KOPT-K1 (cell line): ENCODE data around the gene OPCML.

Source experiments
- H3K27ac ChIP-seq: fragments of 200-600 bp; sonication (generic); 2 replicates; pipeline ENCODE4 v1.5.1; 2016; ENCODE audit warnings: antibody characterized with exemption, mild to moderate bottlenecking, low read depth, low read length; ENCODE audit not compliant: poor library complexity, severe bottlenecking
- H3K36me3 ChIP-seq: fragments of 200-600 bp; sonication (generic); 2 replicates; pipeline ENCODE4 v1.5.1; 2017; ENCODE audit warnings: antibody characterized with exemption, mild to moderate bottlenecking, low read length, moderate library complexity; ENCODE audit not compliant: insufficient read depth
- H3K9me3 ChIP-seq: fragments of 200-600 bp; sonication (generic); 2 replicates; pipeline ENCODE4 v1.5.1; 2017; ENCODE audit warnings: antibody characterized with exemption, low read length, mild to moderate bottlenecking; ENCODE audit not compliant: insufficient read depth, poor library complexity, severe bottlenecking

OPCML gene

DNA sequence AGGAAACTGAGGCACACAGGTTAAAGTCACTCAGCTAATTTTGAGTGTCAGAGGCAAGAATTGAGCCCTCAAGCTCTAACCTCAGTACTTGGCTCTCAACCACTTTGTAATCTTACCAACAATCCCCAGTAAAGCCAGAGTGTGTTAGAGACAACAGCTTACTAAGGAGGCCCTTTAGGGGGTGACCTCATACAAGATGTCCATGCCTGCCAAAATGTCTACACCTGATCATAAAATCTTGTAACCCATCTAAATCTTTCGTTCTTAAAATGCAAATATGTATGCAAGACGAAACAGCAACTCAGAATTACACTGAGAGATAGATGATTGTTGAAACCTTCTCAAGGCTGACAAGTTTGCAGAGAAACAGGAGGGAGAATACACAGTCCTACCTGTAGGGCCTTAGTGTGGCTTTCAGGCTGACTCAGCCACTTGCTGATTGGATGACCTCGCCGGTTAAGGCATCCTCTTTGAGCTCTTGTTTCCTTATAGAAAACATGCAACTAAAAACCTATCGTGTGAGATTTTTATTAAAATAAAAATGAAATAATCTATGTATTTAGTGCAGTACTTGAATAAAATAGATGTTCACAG is 143.2 kb downstream of the OPCML start:
- H3K9me3 ChIP-seq, result no peaks in the 10 kb centered on the region
- H3K36me3 ChIP-seq, result no peaks in the 10 kb centered on the region
- no peak overlapping the region for H3K27ac ChIP-seq

DNA sequence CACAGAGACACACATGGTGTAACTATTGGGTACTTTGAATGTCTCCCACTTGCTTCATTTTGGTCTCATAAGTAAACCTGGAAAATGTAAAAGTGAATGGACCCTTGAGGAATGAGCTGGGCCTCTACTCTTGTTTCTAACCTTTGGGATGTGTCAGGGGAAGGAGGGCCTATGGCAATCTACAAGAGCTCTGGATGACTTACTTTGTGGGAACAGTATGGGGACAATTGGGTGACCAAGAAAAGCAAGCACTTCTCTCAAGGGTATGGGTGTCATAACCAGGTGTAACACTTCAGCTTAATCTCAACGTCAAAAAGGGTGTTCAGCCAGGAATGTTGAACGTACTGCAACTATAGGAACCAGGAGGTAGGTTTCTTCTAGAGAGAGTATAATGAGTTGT is 144.0 kb downstream of the OPCML start:
- H3K36me3 ChIP-seq, result no peaks in the 10 kb centered on the region
- no peak overlapping the region for H3K27ac ChIP-seq
- no peaks in the 10 kb centered on the region for H3K9me3 ChIP-seq

DNA sequence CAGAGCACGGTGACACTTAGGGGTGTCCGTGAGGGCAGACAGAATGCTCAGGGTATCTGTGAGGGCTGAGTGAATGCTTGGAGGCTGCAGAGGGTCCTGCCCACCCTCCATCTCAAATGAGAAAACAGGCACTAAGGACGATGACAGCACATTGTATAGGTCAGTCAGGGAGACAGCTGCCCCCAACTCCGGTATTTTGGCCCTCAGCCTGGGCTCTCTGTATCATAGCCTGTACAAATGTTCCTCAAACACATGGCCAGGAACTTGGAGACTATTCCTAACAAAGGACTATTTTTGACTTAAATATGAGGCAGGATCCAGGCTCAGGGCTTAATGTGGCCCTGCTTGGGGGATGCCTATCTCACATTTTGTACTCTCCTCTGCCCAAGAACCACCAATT is 145.4 kb downstream of the OPCML start:
- Histone ChIP-seq H3K36me3 (no peaks in the 10 kb centered on the region), H3K9me3 (no peaks in the 10 kb centered on the region), H3K27ac (no peak overlapping the region)

DNA sequence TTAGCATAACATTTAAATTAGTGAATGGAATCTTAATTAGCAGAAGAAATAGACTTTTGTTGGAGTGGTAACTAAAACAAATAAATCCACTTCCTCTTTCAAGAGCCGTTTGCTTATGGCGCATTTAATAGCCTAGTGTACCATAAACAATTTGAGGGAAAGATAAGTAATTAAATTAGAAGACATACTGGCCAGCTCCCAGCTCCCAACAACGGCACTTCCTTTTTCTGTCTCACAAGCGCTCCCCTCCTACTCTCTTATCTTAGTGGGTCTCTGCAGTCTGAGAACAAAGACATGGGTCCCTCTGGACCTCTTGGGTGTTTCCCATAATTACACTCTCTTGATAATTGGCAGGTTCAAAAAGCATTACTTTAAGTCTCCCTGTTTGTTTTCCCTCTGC is 146.0 kb downstream of the OPCML start:
- H3K27ac ChIP-seq, result no peak overlapping the region
- H3K9me3 ChIP-seq, result no peaks in the 10 kb centered on the region
- H3K36me3 ChIP-seq, result no peaks in the 10 kb centered on the region

DNA sequence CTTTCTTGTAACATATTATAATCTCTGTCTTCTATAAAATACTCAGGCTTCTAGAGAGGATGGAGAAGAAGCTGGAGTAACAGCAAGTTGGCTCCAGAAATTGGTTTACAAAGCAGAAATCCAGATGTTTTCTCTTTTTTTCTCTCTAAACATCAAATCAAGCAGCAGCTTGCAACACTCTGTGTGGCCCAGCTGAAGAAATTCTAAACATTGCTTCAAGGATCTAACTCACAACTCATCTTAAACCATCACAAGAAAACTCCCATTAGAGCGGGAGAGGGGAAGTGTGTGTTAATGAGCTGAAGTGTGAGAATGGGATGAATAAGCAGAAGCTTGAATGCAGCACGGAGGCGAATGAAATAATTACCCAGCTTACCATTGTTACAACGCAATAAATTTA is 146.5 kb downstream of the OPCML start:
- Histone ChIP-seq H3K36me3 (no peaks in the 10 kb centered on the region), H3K27ac (no peak overlapping the region), H3K9me3 (no peaks in the 10 kb centered on the region)

DNA sequence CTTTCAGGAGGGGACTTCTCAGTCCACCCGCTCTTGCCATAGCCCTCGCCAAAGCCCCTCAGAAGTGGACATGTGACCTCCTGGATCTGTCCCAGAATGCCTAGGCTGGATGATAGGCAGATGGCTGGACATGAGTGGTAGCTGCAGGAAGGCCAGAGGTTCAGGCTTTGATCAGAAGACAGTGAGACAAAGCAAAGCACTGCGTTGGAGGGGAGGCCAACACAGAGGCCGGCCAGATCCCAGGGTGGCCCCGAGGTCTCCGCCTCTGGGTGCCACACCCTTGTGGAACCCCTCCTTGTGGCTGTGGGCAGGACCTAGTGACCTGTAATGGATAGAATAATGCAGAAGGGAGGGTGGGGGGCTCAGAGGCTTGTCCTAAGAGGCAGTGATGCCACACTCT is 147.6 kb downstream of the OPCML start:
- H3K27ac ChIP-seq, result no peak overlapping the region
- no peaks in the 10 kb centered on the region for H3K9me3 ChIP-seq
- H3K36me3 ChIP-seq, result no peaks in the 10 kb centered on the region

DNA sequence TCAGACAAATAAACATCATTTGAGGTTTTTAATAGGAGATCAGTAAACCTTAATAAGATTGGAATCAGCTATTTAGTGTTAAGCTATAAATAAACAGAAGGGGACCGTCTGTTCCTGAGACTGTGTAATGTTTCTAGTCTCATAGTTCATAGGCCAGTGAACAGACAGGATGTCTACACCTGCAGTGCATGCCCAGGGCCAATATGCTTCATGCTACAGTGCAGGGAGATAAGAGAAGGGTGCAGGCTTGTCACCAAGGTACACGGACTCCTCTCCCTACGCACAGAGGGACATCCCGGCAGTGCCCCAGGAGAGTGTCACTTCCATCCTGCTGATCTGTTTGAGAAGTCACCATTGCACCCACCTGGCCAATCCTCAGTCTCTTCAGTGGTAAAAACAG is 148.6 kb downstream of the OPCML start:
- H3K36me3 ChIP-seq, result no peaks in the 10 kb centered on the region
- H3K9me3 ChIP-seq, result no peaks in the 10 kb centered on the region
- no peak overlapping the region for H3K27ac ChIP-seq

DNA sequence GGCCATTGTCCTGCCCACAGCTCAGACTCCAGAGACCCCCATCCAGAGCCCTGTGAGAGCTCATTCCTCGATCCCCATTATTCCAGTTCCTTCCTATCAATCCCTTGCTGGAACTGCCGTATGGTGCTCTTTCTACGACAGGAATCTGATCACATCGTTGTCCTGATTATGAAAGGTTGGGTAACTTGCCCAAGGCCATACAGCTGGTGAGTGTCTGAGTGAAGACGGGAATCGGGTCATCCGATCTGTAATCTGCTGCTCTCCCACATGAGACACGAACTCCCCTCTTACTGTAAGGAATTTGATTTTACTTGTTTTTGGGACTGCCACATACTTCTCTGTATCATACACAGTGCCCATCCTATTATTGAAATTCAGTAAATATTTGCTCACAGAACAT is 149.1 kb downstream of the OPCML start:
- no peaks in the 10 kb centered on the region for H3K36me3 ChIP-seq
- no peaks in the 10 kb centered on the region for H3K9me3 ChIP-seq
- no peak overlapping the region for H3K27ac ChIP-seq

DNA sequence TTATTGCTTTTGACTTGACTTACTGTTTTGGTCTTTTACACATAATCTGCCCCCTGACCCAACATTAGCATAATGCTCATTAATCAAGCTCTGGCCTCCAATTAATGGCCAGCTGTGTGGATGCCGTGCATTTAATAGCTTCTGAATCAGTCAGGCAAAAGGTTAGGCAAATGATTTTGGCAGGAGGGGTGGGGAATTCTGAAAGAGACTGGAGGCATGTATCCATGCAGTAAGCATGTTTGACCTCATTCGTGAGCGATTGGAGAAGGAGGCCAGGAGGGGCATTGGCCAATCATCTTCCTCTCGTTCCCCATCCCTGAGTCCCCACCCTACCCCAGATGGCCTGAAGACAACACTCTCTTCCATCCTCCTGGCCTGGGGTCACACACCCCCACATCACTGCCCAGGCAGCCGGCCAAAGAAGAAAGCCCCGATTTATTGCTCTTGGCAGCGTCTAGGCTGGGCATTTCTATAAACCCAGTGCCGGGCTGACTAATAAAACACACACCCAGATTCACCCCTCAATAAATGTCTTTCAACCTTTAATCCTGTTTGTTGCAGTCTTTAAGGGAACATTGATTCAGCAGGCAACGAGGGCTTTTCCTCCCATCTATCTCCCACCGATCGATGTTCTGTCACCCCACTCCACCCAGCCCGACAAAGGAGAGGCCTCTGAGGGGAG is 150.0 kb downstream of the OPCML start:
- Histone ChIP-seq H3K9me3 (no peaks in the 10 kb centered on the region), H3K27ac (no peak overlapping the region), H3K36me3 (no peaks in the 10 kb centered on the region)

DNA sequence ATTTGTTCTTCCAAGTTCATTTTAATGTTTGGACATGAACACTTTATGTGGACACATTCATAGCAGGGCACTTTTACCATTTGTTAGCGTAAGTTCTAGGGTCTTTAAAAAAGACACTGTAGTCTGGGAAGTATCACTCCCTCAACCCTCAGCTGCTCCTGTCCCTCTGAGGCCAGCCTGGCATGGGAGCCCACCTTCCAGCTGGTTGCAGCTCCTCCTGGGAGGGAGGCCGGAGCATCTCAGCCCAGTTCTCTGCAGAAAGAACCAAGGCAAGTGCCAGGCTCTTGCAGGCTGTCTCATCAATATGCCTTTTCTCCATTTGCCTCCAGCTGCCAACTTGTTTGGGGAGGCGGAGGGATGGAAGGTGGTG is 150.6 kb downstream of the OPCML start:
- no peak overlapping the region for H3K27ac ChIP-seq
- no peaks in the 10 kb centered on the region for H3K36me3 ChIP-seq
- no peaks in the 10 kb centered on the region for H3K9me3 ChIP-seq

DNA sequence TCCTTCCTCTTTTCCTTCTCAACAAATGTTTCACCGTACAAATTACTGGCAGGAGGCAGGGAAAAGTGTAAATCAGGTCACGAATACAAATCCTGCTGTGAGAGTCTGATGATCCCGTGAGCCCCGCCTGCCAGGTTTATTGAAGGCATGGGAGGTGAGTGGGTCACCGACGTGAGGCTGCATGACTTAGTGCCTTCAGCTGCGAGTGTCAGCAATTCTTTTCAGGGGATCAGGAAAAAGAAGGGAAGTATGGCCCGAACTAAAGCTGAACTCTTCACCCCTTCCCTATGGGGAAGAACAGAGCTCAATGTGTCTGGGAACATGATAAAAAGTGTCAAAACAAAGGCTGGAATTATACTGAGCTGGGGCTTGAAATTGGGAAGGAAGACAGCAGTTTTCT is 166.2 kb downstream of the OPCML start:
- Histone ChIP-seq H3K36me3 (no peaks in the 10 kb centered on the region), H3K27ac (no peak overlapping the region), H3K9me3 (no peaks in the 10 kb centered on the region)

DNA sequence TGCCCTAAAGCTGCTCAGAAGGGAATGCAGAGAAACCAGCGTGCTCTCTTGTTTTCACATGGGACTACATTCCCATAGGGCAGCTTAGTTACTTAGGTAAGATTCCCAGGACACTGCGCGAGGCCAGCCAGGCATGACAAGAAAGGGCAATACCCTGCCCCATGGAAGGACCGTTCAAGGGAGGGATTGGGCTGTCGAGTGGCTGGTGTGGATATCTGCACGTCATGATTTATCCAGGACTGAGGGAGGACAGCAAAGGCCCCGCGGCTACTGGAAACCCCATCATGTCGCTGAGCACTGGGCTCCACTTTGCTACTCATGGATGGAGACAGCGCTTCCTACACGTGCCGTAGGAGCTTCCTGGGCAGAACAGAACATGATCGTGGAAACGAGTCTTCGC is 169.4 kb downstream of the OPCML start:
- no peaks in the 10 kb centered on the region for H3K36me3 ChIP-seq
- H3K9me3 ChIP-seq, result no peaks in the 10 kb centered on the region
- H3K27ac ChIP-seq, result no peak overlapping the region

DNA sequence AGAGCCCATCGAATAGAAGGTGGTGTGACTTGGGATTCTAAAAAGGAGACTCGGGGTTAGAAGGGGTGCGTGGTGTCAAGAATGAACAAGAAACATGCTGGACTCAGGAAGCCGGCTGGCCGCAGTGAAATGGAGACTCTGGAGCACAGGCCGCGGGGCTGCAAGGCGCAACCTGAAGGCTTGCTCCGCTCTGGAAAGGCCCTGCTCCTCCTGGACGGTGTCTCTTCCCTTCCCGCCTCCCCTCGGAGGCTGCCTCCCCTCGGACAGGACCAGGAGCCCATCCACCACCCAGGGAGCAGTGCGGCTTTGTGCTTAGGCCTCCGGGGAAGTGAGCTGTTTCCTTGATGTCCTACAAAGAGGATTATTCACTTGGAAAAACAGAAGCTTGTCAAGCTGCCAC is 170.1 kb downstream of the OPCML start:
- no peak overlapping the region for H3K27ac ChIP-seq

DNA sequence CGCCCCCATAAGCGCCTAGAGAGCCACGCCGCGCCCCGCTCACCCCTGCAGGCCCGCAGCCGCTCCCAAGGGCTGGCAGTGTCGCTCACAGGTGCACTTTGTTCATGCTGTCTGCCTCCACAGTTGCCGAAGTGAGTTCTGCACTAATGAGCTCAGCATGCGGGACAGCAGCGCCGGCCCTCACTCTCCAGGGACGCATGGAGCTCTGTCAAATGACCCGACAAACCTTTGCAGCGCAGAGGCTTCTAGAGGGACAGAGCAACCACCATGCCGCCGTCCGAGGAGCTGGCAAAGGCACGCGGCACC is 170.7 kb downstream of the OPCML start:
- Histone ChIP-seq H3K36me3 (no peaks in the 10 kb centered on the region), H3K9me3 (no peaks in the 10 kb centered on the region), H3K27ac (no peak overlapping the region)

More for the DNA sequence above, 170.1 kb downstream of the OPCML start:
- H3K36me3 ChIP-seq, result no peaks in the 10 kb centered on the region
- H3K9me3 ChIP-seq, result no peaks in the 10 kb centered on the region

DNA sequence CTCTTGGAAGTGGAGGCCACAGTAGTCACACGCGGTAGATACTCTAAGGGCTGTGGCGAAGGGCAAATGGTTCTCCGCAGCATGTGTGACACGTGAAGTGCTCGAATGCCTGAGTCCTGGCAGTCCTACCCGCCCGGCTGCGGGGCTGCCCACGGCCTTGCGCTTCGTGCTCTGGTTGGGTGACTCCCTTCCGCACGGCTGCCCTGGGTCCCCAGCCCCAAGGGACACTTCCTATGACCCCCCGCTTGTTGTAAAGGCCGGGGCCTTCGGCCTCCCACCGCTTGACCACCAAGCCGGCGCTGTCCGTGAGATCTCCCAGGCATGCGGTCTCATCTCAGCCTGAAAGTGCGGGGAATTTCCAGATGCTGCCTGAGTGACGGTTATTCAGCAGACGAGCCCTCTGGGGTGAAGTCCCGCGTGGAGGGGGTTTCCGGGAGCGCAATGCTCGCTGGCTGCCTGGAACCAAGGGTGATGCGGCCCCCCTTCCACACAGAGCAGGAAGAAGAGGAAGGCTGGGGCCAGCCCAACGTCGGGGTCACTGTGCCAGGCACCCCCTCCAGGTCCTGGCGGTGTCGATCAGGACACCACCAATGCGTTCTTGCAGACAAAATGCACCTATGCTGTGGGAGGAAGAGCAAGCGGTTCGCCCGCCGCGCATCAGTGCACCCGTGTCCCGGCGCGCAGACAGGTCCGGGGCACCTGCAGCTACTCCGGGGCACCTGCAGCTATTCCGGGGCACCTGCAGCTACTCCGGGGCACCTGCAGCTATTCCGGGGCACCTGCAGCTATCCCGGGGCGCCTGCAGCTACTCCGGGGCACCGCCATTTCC is 171.2 kb downstream of the OPCML start:
- no peak overlapping the region for H3K27ac ChIP-seq
- H3K36me3 ChIP-seq, result no peaks in the 10 kb centered on the region

DNA sequence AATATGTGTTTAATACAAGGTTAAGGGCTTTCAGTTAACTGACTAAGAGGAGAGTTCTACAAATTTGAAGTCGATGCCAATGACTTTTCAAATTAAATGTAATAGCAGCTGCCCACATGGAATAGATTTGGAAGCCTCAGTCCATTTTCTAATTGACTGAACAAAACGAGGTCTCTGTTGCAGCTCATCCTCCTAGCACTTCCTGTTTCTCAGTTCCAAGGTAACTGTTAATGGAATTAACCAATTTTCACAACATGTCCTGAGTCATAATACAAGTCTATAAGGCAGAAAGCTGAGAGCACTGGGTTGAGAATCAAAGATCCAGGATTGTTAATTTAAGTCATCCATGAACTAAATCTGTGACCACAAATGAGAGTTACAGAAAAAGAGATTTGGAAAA is 177.2 kb downstream of the OPCML start:
- Histone ChIP-seq H3K27ac (no peak overlapping the region), H3K36me3 (no peaks in the 10 kb centered on the region), H3K9me3 (no peaks in the 10 kb centered on the region)

More for the DNA sequence above, 171.2 kb downstream of the OPCML start:
- H3K9me3 ChIP-seq, result no peaks in the 10 kb centered on the region
